ENCODE results near the gene MSH5. TPM values are rescaled to one million over a fixed set of nuclear protein-coding genes. Genes with fewer than 3 reads are reported as not detected.

MSH5 gene
- total RNA-seq, 2 donors from 2014 or later: 13.3 to 34.2 TPM

- DNase-seq: no peak
- peaks cover 5% of the 10 kb centered on the region for H3K4me1 ChIP-seq
These were observed 54.6 kb downstream of the MSH5 start for GRCh38 chr6:31794294-31794865.

GRCh38 chr6:31794866-31795615, 55.2 kb downstream of the MSH5 start:
- Histone ChIP-seq H3K9me3 (no peaks in the 10 kb centered on the region), H3K9ac (ENCODE audit: low read depth in 2 of 2, low read length in 2 of 2) (peak overlapping the region; percentile 92 to 98), H3K36me3 (no peaks in the 10 kb centered on the region), H3K27me3 (no peaks in the 10 kb centered on the region), H3K4me1 (peaks cover 5% of the 10 kb centered on the region), H3K4me3 (peak overlapping the region; percentile 99), H3K27ac (peak overlapping the region; percentile 93)
- DNase-seq: no peak
- intact Hi-C loops (cut with DNase I): no loop called here
- TF ChIP-seq CTCF (IDR thresholded peaks at IDR 0.05): no peak

More at GRCh38 chr6:31794294-31794865, 54.6 kb downstream of the MSH5 start:
- intact Hi-C loops (cut with DNase I): no loop called here
- peak overlapping the region; percentile 93 for H3K27ac ChIP-seq
- H3K9ac ChIP-seq (ENCODE audit: low read depth in 2 of 2, low read length in 2 of 2): peak overlapping the region; percentile 92 to 98
- no peaks in the 10 kb centered on the region for H3K36me3 ChIP-seq
- no peaks in the 10 kb centered on the region for H3K9me3 ChIP-seq
- no peak for TF ChIP-seq CTCF (IDR thresholded peaks at IDR 0.05)
- peak overlapping the region; percentile 99 for H3K4me3 ChIP-seq
- no peaks in the 10 kb centered on the region for H3K27me3 ChIP-seq

- peak; percentile 94 for DNase-seq
- H3K4me3 ChIP-seq: peak within 1 kb of the TSS; percentile 99
- TF ChIP-seq CTCF (IDR thresholded peaks at IDR 0.05): peak; percentile 70
- H3K36me3 ChIP-seq: no peaks in the 10 kb centered on the region
- intact Hi-C loops (cut with DNase I): no loop called here
- peaks cover 5% of the 10 kb centered on the region for H3K4me1 ChIP-seq
- H3K27ac ChIP-seq: peak within 1 kb of the TSS; percentile 93
- no peaks in the 10 kb centered on the region for H3K9me3 ChIP-seq
- no peaks in the 10 kb centered on the region for H3K27me3 ChIP-seq
- peak within 1 kb of the TSS; percentile 92 to 98 for H3K9ac ChIP-seq (ENCODE audit: low read depth in 2 of 2, low read length in 2 of 2)
These were observed 56.0 kb downstream of the MSH5 start, which contains the start of gene VARS1 for GRCh38 chr6:31795616-31796298. VARS1 (minus strand) TSS chr6:31795752; CDS start chr6:31795217, 535 bp downstream.

- intact Hi-C loops (cut with DNase I): no loop called here
- no peak for DNase-seq
- Histone ChIP-seq H3K4me3 (no peak overlapping the region), H3K36me3 (no peaks in the 10 kb centered on the region), H3K9ac (ENCODE audit: low read depth in 2 of 2, low read length in 2 of 2) (no peak overlapping the region), H3K27ac (peak overlapping the region; percentile 93), H3K27me3 (no peaks in the 10 kb centered on the region), H3K9me3 (no peaks in the 10 kb centered on the region), H3K4me1 (peaks cover 5% of the 10 kb centered on the region)
- no peak for TF ChIP-seq CTCF (IDR thresholded peaks at IDR 0.05)
These were observed 57.2 kb downstream of the MSH5 start for GRCh38 chr6:31796993-31797385.

- no peak overlapping the region for H3K27ac ChIP-seq
- no peaks in the 10 kb centered on the region for H3K27me3 ChIP-seq
- intact Hi-C loops (cut with DNase I): no loop called here
- no peaks in the 10 kb centered on the region for H3K9me3 ChIP-seq
- TF ChIP-seq CTCF (IDR thresholded peaks at IDR 0.05): no peak
- H3K36me3 ChIP-seq: no peaks in the 10 kb centered on the region
- H3K4me1 ChIP-seq: peaks cover 5% of the 10 kb centered on the region
- no peak for DNase-seq
- H3K9ac ChIP-seq (ENCODE audit: low read depth in 2 of 2, low read length in 2 of 2): no peak overlapping the region
- no peak overlapping the region for H3K4me3 ChIP-seq
These were observed 57.8 kb downstream of the MSH5 start for GRCh38 chr6:31797588-31797987.
